GM19035 (cell line): ENCODE measurements around the gene GORASP2.

Experiments
- ATAC-seq: cut with Tn5 transposase; IDR thresholded peaks from one replicate; pipeline ENCODE4 v1.9.1; 2021; ENCODE audit not compliant: unreplicated experiment

Gene GORASP2

GRCh38 chr2:170965446-170966225 is 36.6 kb downstream of the GORASP2 start:
- no peak for ATAC-seq

DNA sequence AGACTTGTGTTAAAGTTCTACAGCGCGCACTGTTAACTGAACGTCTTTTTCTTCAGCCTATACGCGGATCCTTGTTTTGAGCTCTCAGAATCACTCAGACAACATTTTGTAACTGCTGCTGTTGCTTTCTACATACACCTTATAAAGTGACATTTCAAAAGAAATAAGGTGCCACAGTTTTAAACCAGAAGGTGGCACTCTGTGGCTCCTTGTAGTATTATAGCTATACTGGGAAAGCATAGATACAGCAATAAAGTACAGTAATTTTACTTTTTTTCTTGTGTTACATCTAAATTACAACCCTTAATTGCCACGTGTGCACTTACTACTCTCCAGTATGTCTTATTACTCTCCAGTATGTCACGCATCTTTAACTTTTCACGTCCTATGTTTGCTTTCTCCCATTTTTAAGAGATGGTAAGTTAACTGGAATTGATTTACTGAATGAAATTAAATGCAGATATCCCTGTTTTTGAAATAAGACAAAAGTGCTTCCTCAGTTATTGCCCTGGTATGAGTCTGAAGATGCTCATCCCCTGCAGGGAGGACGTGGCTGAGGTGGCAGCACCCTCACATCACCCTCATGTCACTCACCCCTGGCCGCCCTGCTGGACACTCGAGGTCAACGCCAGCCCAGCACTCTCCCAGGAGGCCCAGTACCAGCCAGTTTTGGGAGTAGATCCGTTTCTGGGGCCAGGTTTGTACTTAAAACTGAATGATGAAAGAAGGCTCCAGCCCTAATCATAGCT is 37.8 kb downstream of the GORASP2 start:
- ATAC-seq = no peak

GRCh38 chr2:170967553-170967952 is 38.5 kb downstream of the GORASP2 start:
- ATAC-seq = no peak

GRCh38 chr2:170968205-170969003 is 39.4 kb downstream of the GORASP2 start:
- no peak for ATAC-seq

- ATAC-seq = no peak
Observed at GRCh38 chr2:170969030-170969429, 40.0 kb downstream of the GORASP2 start.

GRCh38 chr2:170969872-170970496 is 40.9 kb downstream of the GORASP2 start:
- ATAC-seq = no peak

DNA sequence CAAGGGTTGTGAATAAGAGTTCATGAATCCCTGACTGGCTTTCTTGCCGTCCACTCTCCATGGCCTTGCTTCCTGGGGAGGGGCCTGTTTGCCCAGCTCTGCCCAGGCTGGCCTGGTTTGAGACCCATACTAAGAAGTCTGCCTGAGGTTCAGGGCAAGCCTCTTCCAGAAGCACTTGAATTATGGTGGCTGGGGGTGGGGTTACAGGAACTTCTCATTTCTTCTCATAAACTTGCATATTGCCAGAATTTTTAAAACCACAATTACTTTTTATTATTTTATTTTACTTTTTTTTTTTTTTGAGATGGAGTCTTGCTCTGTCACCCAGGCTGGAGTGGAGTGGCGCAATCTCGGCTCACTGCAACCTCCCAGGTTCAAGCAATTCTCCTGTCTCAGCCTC is 42.0 kb downstream of the GORASP2 start:
- ATAC-seq = no peak

DNA sequence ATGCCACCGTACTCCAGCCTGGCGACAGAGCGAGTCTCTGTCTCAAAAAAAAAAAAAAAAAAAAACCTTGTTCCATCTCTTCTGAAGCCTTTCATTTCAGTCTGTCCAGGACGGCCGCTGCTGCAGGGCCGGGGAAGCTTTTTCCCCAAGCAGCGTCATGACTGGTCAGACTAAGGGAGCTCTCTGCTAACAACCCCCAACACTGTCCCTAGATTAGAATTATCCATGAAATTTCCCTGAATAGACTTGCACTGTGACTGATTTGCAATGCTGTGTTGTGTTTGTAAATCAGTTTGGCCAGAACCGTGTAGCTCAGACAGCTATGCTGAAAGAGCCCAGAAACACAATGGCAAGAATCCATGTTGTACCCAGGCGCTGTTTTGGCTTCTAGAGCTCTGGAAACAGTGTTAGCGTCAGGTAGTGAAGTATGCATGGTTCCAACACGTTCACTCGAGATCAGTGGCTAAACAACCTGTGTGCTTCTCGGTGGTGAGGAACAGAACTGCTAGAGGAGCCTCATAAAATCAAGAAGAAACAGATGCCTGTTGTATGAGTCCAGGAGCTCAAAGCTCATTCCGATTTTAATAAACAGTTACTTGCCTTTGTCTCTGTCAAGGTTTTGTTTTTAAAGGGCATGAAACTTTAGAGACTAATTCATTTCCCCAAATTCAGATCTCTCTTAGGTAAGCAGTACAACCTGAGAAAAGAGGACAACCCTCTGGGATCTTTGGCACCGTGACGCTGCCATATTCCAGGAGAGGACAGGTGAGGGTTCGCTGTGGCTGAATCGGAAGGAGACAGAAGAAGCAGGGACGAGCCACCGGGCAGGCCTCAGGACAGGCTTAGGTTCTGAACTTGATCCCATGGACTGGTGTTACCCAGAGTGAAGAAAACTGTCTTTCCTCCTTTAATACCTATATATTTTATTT is 43.5 kb downstream of the GORASP2 start:
- ATAC-seq = no peak

DNA sequence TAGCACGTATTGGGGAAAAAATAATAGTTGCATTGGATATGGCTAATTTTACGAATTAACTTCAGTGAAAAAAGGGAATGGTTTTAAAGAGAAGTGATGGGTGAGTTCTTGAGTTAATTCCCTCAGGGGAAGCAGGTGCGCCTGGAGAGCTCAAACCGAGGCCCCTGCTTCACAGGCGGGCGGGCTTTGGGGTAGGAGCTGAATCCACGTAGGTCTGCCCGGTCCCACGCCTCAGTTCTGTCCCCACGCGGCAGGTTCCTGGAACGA is 44.1 kb downstream of the GORASP2 start:
- ATAC-seq = no peak

- peak; percentile 94 for ATAC-seq
Observed at GRCh38 chr2:170973492-170974303, 44.6 kb downstream of the GORASP2 start.

GRCh38 chr2:170974304-170974993 is 45.4 kb downstream of the GORASP2 start:
- no peak for ATAC-seq

- ATAC-seq = no peak
Observed at GRCh38 chr2:170975127-170975942, 46.3 kb downstream of the GORASP2 start.

DNA sequence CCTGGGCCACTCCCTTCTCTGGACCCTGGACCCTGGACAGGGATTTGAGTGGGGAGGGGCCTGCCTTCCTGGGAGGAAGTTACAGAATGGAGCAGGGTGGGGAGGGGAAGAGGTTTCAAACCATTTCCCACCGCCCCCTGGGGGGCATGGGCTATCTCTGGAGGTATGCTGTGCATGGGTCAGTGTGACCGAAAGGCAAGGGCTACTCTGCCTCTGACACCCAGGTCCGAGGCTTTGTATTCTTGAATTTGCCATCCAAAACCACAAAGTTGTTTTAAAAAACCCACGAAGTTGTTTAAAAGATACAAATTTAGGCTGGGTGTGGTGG is 46.9 kb downstream of the GORASP2 start:
- no peak for ATAC-seq

- ATAC-seq = no peak
Observed at GRCh38 chr2:170984079-170984478, 55.0 kb downstream of the GORASP2 start.

DNA sequence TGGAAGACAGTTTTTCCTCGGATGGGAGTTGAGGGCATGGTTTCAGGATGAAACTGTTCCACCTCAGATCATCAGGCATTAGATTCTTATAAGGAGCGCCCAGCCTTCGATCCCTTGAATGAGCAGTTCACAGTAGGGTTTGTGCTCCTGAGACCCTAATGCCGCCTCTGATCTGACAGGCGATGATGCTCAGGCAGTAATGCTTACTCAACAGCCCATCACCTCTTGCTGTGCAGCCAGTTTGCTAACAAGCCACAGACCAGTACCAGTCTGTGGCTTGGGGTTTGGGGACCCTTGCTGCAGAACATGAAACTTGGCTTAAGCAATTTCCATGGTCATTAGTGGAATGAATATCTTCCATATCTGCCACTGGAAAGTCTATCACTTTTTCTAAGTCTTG is 56.4 kb downstream of the GORASP2 start:
- ATAC-seq = no peak

- no peak for ATAC-seq
Observed at GRCh38 chr2:170986566-170987258, 57.7 kb downstream of the GORASP2 start.

DNA sequence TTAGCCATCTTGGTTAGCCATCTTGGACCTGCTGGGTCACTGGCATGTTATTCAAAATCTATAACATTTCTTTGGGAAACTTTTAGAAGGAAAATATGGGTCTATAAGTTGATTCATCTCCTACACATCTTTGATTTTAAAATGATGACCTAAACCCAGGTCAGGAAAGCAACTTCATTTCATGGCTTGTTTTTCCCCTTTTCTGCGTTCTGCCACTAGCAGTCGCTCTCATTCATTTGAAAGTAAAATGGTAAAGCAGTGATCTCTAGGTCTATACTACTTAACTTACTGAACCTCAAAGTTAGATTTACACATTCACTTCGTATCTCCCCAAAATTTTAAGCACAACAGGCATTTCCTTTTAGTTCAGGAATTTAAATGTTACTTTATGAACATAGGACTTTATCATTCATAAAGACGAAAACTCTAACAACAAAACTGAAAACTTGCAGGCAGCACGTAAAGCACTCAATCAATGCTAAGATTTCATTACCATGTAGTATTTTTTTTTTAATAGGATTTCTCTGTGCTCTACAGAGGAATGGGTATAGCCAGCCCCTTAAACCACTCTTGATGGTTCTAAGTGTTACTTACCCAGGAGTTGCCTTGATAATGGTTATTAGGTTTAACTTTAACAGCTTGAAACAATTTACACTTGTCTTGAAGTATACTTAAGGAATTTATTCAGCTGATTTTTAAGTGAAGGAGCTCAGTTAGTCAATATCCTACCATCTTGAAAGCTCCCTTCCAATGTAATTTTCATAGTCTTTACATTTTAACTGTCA is 62.5 kb downstream of the GORASP2 start:
- ATAC-seq = no peak
